ENCODE data around the gene GABARAP. TPM values are rescaled to one million over a fixed set of nuclear protein-coding genes. Genes with fewer than 3 reads are reported as not detected.

GABARAP gene
- total and polyA plus RNA-seq, 2 of the 4 experiments (the other 2 are of a cell fraction) = 77.8 to 780 TPM

- in situ Hi-C loops (cut with MboI; ENCODE audit: low sequenced_read_pairs) (loop anchor here (25.0 kb wide), 1 partner anchor 923 kb away; the partner anchor contains the start of genes PER1 and VAMP2), dilution Hi-C loops (cut with HindIII; ENCODE audit: low sequenced_read_pairs, unreplicated experiment) (no loop called here), intact Hi-C loops (cut with micrococcal nuclease) (loop anchor here (5.0 kb wide), 1 partner anchor 58 kb away; no protein-coding TSS in a partner anchor)
- peaks cover 29% of the 10 kb centered on the region for H4K20me1 ChIP-seq (ENCODE audit: insufficient read depth, low read length)
- H4K5ac ChIP-seq (ENCODE audit: low read depth, low read length) = peak within 1 kb of the TSS; percentile 55
- no peaks in the 10 kb centered on the region for H3K9me3 ChIP-seq (ENCODE audit: control insufficient read depth, insufficient read depth, low read length)
- peak within 1 kb of the TSS; percentile 98 for H3K4me3 ChIP-seq (ENCODE audit: insufficient read depth, low read depth, low read length)
- peak within 1 kb of the TSS; percentile 54 for H2AFZ ChIP-seq (replicated peaks; ENCODE audit: low read length, poor library complexity)
- POLR2A ChIA-PET (ENCODE audit: unreplicated experiment) = interaction anchor here (1.0 kb wide), 1 partner anchor 10 kb away, joined by 3 read pairs; no protein-coding TSS in a partner anchor
- DNase-seq (peak; percentile 99), ATAC-seq (ENCODE audit: low read depth) (peak; percentile 70)
- H2BK120ac ChIP-seq (ENCODE audit: low read depth, low read length) = peak within 1 kb of the TSS; percentile 50; the same call in 1 of the 2 replicates
- peak within 1 kb of the TSS; percentile 100 for H2AK9ac ChIP-seq (replicated peaks; ENCODE audit: low read depth, low read length, poor library complexity)
- peak within 1 kb of the TSS; percentile 60 to 73; a peak in 3 of 4 replicates for H4K8ac ChIP-seq (ENCODE audit: low read depth in 2 of 2, low read length in 2 of 2)
- H3K4ac ChIP-seq (ENCODE audit: low read depth, low read length) = peak within 1 kb of the TSS; percentile 89
- H2AK5ac ChIP-seq (ENCODE audit: low read depth, low read length) = peak within 1 kb of the TSS; percentile 84
- TF ChIP-seq CHD1 (IDR thresholded peaks at IDR 0.05; ENCODE audit: low read depth, low read length) (no peak), RCOR1 (IDR thresholded peaks at IDR 0.05; ENCODE audit: insufficient replicate concordance, low read length) (no peak), FOS (IDR thresholded peaks at IDR 0.05; ENCODE audit: low read depth, low read length) (no peak), MAZ (IDR thresholded peaks at IDR 0.05; ENCODE audit: borderline replicate concordance, low read depth, low read length) (peak; percentile 100), MXI1 (IDR thresholded peaks at IDR 0.05; ENCODE audit: borderline replicate concordance, low read depth, low read length) (0 out of 2 replicates have a peak, but pooled peaks have one; percentile 17), USF2 (IDR thresholded peaks at IDR 0.05; ENCODE audit: low read depth, low read length) (peak; percentile 19), BHLHE40 (IDR thresholded peaks at IDR 0.05; ENCODE audit: low read depth, low read length) (no peak), RFX5 (IDR thresholded peaks at IDR 0.05; ENCODE audit: low read depth, low read length) (no peak)
- TF ChIP-seq, protein P1, sequence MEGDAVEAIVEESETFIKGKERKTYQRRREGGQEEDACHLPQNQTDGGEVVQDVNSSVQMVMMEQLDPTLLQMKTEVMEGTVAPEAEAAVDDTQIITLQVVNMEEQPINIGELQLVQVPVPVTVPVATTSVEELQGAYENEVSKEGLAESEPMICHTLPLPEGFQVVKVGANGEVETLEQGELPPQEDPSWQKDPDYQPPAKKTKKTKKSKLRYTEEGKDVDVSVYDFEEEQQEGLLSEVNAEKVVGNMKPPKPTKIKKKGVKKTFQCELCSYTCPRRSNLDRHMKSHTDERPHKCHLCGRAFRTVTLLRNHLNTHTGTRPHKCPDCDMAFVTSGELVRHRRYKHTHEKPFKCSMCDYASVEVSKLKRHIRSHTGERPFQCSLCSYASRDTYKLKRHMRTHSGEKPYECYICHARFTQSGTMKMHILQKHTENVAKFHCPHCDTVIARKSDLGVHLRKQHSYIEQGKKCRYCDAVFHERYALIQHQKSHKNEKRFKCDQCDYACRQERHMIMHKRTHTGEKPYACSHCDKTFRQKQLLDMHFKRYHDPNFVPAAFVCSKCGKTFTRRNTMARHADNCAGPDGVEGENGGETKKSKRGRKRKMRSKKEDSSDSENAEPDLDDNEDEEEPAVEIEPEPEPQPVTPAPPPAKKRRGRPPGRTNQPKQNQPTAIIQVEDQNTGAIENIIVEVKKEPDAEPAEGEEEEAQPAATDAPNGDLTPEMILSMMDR (conservative IDR thresholded peaks at IDR 0.05; ENCODE audit: low read depth, low read length) = no peak
- H4K91ac ChIP-seq (ENCODE audit: insufficient read depth, low read depth, low read length) = peak within 1 kb of the TSS; percentile 75
- H2BK15ac ChIP-seq (ENCODE audit: low read depth, low read length) = no peak within 1 kb of the TSS
- peak within 1 kb of the TSS; percentile 81 for H3K4me2 ChIP-seq (ENCODE audit: low read depth, low read length)
- peak within 1 kb of the TSS; percentile 95 for H3K14ac ChIP-seq (replicated peaks; ENCODE audit: low read depth, low read length)
- peaks cover 2% of the 10 kb centered on the region; the same call in 1 of the 2 replicates for H3K9me1 ChIP-seq (ENCODE audit: insufficient read depth, low read length)
- H3K18ac ChIP-seq (ENCODE audit: low read depth, low read length) = peak within 1 kb of the TSS; percentile 51
- H3K9ac ChIP-seq (ENCODE audit: low read depth, low read length) = peak within 1 kb of the TSS; percentile 97
- WGBS, 2 experiments (ENCODE audit: extremely low coverage in 2 of 2, insufficient read length in 1 of 2) = 0% methylated on average over 15 of the region's 72 CpGs; no CpG with 5 or more reads in 1 of the 2 experiments
- H3K4me1 ChIP-seq (ENCODE audit: control insufficient read depth, insufficient read depth, low read length) = peaks cover 14% of the 10 kb centered on the region
- H3K27me3 ChIP-seq (ENCODE audit: control insufficient read depth, insufficient read depth, low read length) = no peaks in the 10 kb centered on the region
- peak within 1 kb of the TSS; percentile 91 for H2BK5ac ChIP-seq (ENCODE audit: low read depth, low read length, poor library complexity, severe bottlenecking)
- H3K27ac ChIP-seq (ENCODE audit: insufficient read depth, low read length) = peak within 1 kb of the TSS; percentile 97
- H3K79me1 ChIP-seq (ENCODE audit: low read depth in 1 of 2, low read length in 2 of 2) = peaks cover 19 to 64% of the 10 kb centered on the region in 2 experiments
- CTCF ChIA-PET = interaction anchor here (1.0 kb wide), 1 partner anchor 19 kb away, joined by 3 read pairs; the partner anchor contains the start of genes ACADVL and DLG4
- H2BK20ac ChIP-seq (ENCODE audit: low read depth, low read length) = no peak within 1 kb of the TSS
- BruUV-seq (replicated peaks) = no TSS peak
- H3K23ac ChIP-seq (ENCODE audit: low read depth, low read length) = peak within 1 kb of the TSS; percentile 94
- H3K56ac ChIP-seq (ENCODE audit: extremely low read depth, insufficient read depth, low read length) = peak within 1 kb of the TSS; percentile 85
- H3K36me3 ChIP-seq (ENCODE audit: control insufficient read depth, insufficient read depth, low read length) = peaks cover 37% of the 10 kb centered on the region
Observed at GRCh38 chr17:7239091-7240027, 2.9 kb downstream of the GABARAP start, which contains the start of gene PHF23. TSS of gene PHF23 (minus strand) at chr17:7239457. CDS start at chr17:7239279, 178 bp downstream.

All from IMR-90 (cell line).